Stimulated activated CD4-positive, alpha-beta T cell treated with anti-CD3 and anti-CD28 coated beads, Interleukin-15, amount 100 ng/mL, for 24 hours (primary cell): Measurements from ENCODE around the gene PIEZO1.
"Not testable (repeated sequence)": the region's sequence is repeated elsewhere in the genome, so short reads cannot be mapped to it uniquely, and the experiment has no call there.

Experiments used
- DNase-seq: peaks from one replicate; pipeline ENCODE4 v3.0.0-alpha.2; 2020

Gene PIEZO1

GRCh38 chr16:88781140-88782077, 3.6 kb downstream of the PIEZO1 start:
- DNase-seq = peak; percentile 83

GRCh38 chr16:88780142-88781062, 4.6 kb downstream of the PIEZO1 start:
- DNase-seq = no peak

GRCh38 chr16:88779406-88780141, 5.4 kb downstream of the PIEZO1 start:
- no peak for DNase-seq

GRCh38 chr16:88778541-88779065, 6.4 kb downstream of the PIEZO1 start:
- no peak for DNase-seq

GRCh38 chr16:88778271-88778525, 6.8 kb downstream of the PIEZO1 start:
- no peak for DNase-seq

GRCh38 chr16:88777471-88778270, 7.3 kb downstream of the PIEZO1 start:
- no peak for DNase-seq

- DNase-seq = no peak
Measured at GRCh38 chr16:88775825-88776224, 9.2 kb downstream of the PIEZO1 start.

- no peak for DNase-seq
Measured at GRCh38 chr16:88774544-88775393, 10.3 kb downstream of the PIEZO1 start.

- no peak for DNase-seq
Measured at GRCh38 chr16:88773812-88774291, 11.2 kb downstream of the PIEZO1 start.

- DNase-seq = no peak
Measured at GRCh38 chr16:88772871-88773811, 11.9 kb downstream of the PIEZO1 start.

- DNase-seq = not testable (repeated sequence)
Measured at GRCh38 chr16:88771781-88772180, 13.2 kb downstream of the PIEZO1 start.

- no peak for DNase-seq
Measured at GRCh38 chr16:88771294-88771772, 13.7 kb downstream of the PIEZO1 start.

- DNase-seq = peak; percentile 41
Measured at GRCh38 chr16:88770461-88771293, 14.3 kb downstream of the PIEZO1 start.

- peak; percentile 54 for DNase-seq
Measured at GRCh38 chr16:88769617-88770460, 15.2 kb downstream of the PIEZO1 start.

GRCh38 chr16:88768071-88768783, 16.8 kb downstream of the PIEZO1 start:
- DNase-seq = no peak

GRCh38 chr16:88767546-88768070, 17.4 kb downstream of the PIEZO1 start:
- DNase-seq = no peak

GRCh38 chr16:88766975-88767374, 18.0 kb downstream of the PIEZO1 start:
- no peak for DNase-seq
